ENCODE results near the gene SLCO3A1.
A peak's percentile ranks its signal among the peaks of the same experiment; 100 is the strongest.

Gene SLCO3A1

DNA sequence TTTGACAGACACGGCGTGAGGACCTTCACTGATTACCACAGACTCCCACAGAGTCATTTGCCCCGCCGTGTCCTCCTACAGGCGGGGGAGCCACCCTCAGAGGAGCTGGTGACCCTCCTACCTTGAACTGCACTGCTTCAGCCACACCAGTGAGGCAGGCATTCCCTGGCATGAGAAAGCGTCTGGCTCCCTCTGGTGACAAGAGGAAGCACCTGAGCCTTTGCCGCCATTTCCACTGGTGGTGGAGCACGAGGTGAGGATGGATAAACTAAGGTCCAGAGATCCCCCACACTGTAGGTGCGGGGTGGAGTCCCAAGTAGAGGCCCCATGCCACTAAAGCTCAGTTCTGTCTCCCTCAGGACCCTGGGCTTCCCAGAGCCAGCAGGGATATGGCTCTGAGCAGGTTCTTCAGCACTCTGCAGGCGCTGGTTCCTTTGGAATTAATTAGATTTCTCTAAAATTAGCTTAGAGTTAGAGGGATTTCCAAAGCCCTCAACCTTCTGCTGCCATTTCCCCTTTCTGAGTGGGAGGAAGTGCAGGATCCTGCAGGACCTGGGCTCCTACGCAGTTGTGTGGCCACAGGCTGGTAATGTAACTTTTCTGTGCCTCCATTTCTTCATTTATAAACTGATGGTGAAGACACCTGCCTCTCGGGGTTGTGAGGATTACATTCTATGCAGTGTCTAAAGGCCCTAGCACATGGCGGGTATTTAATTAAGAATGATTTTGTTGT, 224.0 kb downstream of the SLCO3A1 start:
- Histone ChIP-seq H3K9me3 (ENCODE audit: insufficient read depth, low read depth, low read length) (no peaks in the 10 kb centered on the region), H3K4me1 (ENCODE audit: insufficient read depth, low read length, poor library complexity, severe bottlenecking) (peaks cover 20% of the 10 kb centered on the region), H3K27me3 (ENCODE audit: insufficient read depth, low read length, poor library complexity, severe bottlenecking) (no peaks in the 10 kb centered on the region), H3K79me2 (ENCODE audit: insufficient read depth, low read length) (no peaks in the 10 kb centered on the region), H3K36me3 (ENCODE audit: insufficient read depth, low read length) (no peaks in the 10 kb centered on the region), H2AFZ (ENCODE audit: low read length) (peak overlapping the region; percentile 14; the same call in 1 of the 2 replicates), H3K9me2 (replicated peaks; ENCODE audit: low read depth, low read length) (no peaks in the 10 kb centered on the region), H3K9ac (ENCODE audit: low read depth, low read length, poor library complexity, severe bottlenecking) (no peak overlapping the region), H3F3A (ENCODE audit: low read depth) (no peaks in the 10 kb centered on the region), H3K4me3 (ENCODE audit: low read length, poor library complexity, severe bottlenecking) (no peak overlapping the region), H3K4me2 (ENCODE audit: low read depth, low read length, poor library complexity, severe bottlenecking) (no peak overlapping the region), H4K20me1 (ENCODE audit: insufficient read depth, low read length, poor library complexity, severe bottlenecking) (no peaks in the 10 kb centered on the region)
- TF ChIP-seq EZH2phosphoT487 (IDR thresholded peaks at IDR 0.05; ENCODE audit: borderline replicate concordance) = no peak
- TF ChIP-seq, protein P1, sequence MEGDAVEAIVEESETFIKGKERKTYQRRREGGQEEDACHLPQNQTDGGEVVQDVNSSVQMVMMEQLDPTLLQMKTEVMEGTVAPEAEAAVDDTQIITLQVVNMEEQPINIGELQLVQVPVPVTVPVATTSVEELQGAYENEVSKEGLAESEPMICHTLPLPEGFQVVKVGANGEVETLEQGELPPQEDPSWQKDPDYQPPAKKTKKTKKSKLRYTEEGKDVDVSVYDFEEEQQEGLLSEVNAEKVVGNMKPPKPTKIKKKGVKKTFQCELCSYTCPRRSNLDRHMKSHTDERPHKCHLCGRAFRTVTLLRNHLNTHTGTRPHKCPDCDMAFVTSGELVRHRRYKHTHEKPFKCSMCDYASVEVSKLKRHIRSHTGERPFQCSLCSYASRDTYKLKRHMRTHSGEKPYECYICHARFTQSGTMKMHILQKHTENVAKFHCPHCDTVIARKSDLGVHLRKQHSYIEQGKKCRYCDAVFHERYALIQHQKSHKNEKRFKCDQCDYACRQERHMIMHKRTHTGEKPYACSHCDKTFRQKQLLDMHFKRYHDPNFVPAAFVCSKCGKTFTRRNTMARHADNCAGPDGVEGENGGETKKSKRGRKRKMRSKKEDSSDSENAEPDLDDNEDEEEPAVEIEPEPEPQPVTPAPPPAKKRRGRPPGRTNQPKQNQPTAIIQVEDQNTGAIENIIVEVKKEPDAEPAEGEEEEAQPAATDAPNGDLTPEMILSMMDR (conservative IDR thresholded peaks at IDR 0.05; ENCODE audit: low read length) = peak; percentile 83

DNA sequence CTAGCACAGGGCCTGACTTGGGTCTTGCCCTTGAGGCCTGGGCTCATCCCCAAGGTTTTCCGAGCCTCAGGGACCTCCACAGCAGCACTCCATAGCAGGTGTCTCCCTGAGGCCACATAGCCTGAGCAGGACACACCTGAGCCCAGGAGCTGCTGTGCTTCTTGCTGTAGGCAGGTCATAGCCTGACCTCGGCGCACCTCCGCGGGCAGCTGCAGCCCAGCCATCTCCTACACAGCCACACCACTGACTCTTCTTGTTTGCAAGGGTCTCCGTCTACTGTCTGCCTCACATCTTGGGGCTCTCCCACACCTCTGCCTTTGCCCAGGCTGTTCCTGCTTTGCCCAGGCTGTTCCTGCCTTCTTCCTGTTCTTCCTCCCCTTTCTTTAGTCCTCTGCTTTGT, 224.8 kb downstream of the SLCO3A1 start:
- no peaks in the 10 kb centered on the region for H3K27me3 ChIP-seq (ENCODE audit: insufficient read depth, low read length, poor library complexity, severe bottlenecking)
- H3K36me3 ChIP-seq (ENCODE audit: insufficient read depth, low read length) = no peaks in the 10 kb centered on the region
- TF ChIP-seq EZH2phosphoT487 (IDR thresholded peaks at IDR 0.05; ENCODE audit: borderline replicate concordance) = no peak
- TF ChIP-seq, protein P1 (conservative IDR thresholded peaks at IDR 0.05; ENCODE audit: low read length) = no peak
- no peak overlapping the region for H3K4me3 ChIP-seq (ENCODE audit: low read length, poor library complexity, severe bottlenecking)
- H2AFZ ChIP-seq (ENCODE audit: low read length) = no peak overlapping the region
- no peak overlapping the region for H3K4me2 ChIP-seq (ENCODE audit: low read depth, low read length, poor library complexity, severe bottlenecking)
- H3F3A ChIP-seq (ENCODE audit: low read depth) = no peaks in the 10 kb centered on the region
- H3K9me2 ChIP-seq (replicated peaks; ENCODE audit: low read depth, low read length) = no peaks in the 10 kb centered on the region
- no peaks in the 10 kb centered on the region for H3K79me2 ChIP-seq (ENCODE audit: insufficient read depth, low read length)
- peaks cover 20% of the 10 kb centered on the region for H3K4me1 ChIP-seq (ENCODE audit: insufficient read depth, low read length, poor library complexity, severe bottlenecking)
- H3K9ac ChIP-seq (ENCODE audit: low read depth, low read length, poor library complexity, severe bottlenecking) = no peak overlapping the region
- H4K20me1 ChIP-seq (ENCODE audit: insufficient read depth, low read length, poor library complexity, severe bottlenecking) = no peaks in the 10 kb centered on the region
- no peaks in the 10 kb centered on the region for H3K9me3 ChIP-seq (ENCODE audit: insufficient read depth, low read depth, low read length)

DNA sequence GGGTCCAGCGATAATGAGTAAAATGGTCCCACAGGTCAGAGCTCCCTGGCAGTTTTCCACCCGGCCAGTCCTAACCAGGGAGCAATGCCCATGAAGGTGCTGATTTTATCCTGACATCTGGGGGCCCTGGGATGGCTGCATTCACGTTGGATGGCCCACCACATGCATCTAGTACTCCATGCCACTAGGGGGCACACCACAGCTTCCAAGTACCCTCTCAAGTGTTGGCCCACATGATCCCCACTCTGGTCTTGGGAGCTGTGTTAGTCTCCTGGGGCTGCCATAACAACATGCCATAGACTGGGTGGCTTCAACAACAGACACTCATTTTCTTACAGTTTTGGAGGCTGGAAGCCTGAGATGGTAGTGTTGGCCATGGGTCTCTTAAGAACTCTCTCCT, 225.5 kb downstream of the SLCO3A1 start:
- Histone ChIP-seq H3K36me3 (ENCODE audit: insufficient read depth, low read length) (no peaks in the 10 kb centered on the region), H4K20me1 (ENCODE audit: insufficient read depth, low read length, poor library complexity, severe bottlenecking) (no peaks in the 10 kb centered on the region), H3K27me3 (ENCODE audit: insufficient read depth, low read length, poor library complexity, severe bottlenecking) (no peaks in the 10 kb centered on the region), H2AFZ (ENCODE audit: low read length) (no peak overlapping the region), H3F3A (ENCODE audit: low read depth) (no peaks in the 10 kb centered on the region), H3K9ac (ENCODE audit: low read depth, low read length, poor library complexity, severe bottlenecking) (no peak overlapping the region), H3K4me1 (ENCODE audit: insufficient read depth, low read length, poor library complexity, severe bottlenecking) (peaks cover 20% of the 10 kb centered on the region), H3K9me2 (replicated peaks; ENCODE audit: low read depth, low read length) (no peaks in the 10 kb centered on the region), H3K4me3 (ENCODE audit: low read length, poor library complexity, severe bottlenecking) (no peak overlapping the region), H3K79me2 (ENCODE audit: insufficient read depth, low read length) (no peaks in the 10 kb centered on the region), H3K4me2 (ENCODE audit: low read depth, low read length, poor library complexity, severe bottlenecking) (no peak overlapping the region), H3K9me3 (ENCODE audit: insufficient read depth, low read depth, low read length) (no peaks in the 10 kb centered on the region)
- no peak for TF ChIP-seq EZH2phosphoT487 (IDR thresholded peaks at IDR 0.05; ENCODE audit: borderline replicate concordance)
- TF ChIP-seq, protein P1 (conservative IDR thresholded peaks at IDR 0.05; ENCODE audit: low read length) = peak; percentile 68

All from Loucy (cell line).